Suppressor macrophage (primary cell): ENCODE measurements around the gene CTDNEP1.

Experiments
- DNase-seq, 4 experiments: peaks; one replicate each; pipeline ENCODE4 v3.0.0-alpha.2; 2020 to 2022
- total RNA-seq, 17 experiments: gene quantifications; one replicate each; lab custom pipeline; 2026; ENCODE audit warnings: mixed read lengths in 6 of 17, inconsistent platforms in 3 of 17; lab: John Stamatoyannopoulos, UW

The CTDNEP1 gene
- 5.8 to 58.4 (median 15.8) reads per million in 17 experiments for total RNA-seq

DNA sequence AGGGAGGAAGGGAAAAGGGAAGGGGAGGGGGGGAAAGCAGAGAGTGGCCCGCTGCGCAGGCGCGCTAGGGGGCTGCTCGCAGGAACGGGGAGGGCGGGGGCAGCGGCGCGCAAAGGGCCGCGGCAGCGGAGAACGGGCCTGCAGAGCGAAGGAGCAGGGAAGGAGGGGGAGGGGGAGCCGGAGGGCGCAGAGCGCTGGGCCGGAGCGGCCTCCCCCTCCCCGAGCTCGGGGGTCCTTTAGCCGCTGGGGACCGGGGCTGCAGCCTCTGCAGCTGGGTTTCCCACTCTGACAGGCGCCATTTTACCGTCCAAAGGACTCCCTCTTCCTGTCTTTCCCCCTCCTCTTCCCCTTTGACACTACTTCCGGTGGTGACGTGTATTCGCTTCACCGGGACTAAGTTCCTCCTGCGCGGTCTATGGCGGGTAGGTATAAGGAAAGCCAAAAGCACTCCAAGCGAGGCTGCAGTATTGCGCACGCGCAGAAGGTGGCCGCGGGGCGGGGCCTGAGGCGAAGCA, at the start of gene CTDNEP1:
CTDNEP1 (minus strand) TSS at position 74 of the 515 bp plus-strand sequence. CDS start 438 bp downstream, outside the sequence.
- peak; percentile 99 to 100 (median 100) for DNase-seq

DNA sequence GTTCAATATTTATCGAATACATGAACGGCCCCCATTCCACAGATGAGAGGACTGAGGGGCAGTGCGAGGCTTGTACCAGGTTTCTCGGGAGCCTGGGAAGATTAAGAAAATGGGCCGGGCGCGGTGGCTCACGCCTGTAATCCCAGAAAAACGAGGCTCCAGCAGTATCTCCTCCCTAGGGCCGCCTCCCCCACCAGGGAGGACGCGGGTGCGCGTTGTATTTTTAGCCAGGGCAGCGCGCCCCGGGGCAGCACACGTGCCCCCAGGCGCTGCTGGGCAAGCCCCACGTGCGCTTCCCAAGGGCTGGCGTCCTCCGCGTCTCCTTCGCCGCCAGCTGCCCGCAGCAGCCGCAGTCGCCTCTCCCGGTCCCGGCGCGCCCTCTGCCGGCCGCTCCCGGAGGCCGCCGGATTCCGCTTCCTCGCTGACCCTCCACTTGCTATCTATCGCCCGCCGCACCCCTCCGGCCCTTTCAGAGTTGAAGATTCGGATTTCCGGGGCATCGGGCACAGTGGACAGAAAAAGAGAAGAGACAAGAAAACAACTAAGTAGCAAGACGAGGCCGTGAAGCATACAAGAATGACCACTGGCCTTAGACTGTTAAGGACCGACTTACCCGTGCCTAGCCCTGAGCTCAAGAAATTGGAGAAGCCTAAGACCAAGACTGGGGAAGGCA, 44.8 kb upstream of the CTDNEP1 start:
- peak; percentile 90 to 95 (median 94) for DNase-seq

DNA sequence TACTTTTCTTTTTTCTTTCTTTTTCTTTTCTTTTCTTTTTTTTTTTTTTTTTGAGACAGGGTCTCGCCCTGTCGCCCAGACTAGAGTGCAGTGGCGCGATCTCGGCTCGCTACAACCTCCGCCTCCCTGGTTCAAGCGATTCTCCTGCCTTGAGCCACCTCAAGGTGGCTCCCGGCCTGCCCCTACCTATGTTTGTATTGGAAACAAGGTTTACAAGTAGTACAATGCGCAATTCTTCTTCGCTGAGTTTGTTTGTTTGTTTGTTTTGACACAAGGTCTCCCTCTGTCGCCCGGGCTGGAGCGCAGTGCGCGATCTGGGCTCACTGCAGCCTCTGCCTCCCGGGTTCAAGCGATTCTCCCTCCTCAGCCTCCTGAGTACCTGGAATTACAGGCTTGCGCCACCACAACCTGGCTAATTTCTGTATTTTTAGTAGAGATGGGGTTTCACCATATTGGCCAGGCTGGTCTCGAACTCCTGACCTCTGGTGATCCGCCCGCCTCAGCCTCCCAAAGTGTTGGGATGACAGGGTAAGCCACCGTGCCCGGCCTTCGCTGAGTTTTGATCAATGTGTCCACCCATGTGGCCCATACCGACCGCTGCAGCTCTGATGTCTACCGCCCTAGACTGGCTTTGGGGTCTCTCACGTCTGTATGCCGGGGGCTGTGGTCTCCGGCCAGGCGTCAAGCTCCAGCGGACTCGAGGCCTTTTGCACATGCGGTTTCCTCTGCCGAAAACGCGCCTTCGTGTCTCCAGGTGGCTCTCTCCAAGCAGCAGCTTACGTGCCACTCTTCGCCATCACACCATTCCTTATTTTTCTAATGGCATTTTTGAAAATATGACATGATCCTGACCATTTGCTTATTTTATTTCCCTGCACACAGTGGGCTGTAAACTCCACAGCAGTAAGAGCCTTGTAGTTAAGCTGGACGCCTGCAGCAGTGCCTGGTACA, 44.0 kb upstream of the CTDNEP1 start:
- DNase-seq: no peak

DNA sequence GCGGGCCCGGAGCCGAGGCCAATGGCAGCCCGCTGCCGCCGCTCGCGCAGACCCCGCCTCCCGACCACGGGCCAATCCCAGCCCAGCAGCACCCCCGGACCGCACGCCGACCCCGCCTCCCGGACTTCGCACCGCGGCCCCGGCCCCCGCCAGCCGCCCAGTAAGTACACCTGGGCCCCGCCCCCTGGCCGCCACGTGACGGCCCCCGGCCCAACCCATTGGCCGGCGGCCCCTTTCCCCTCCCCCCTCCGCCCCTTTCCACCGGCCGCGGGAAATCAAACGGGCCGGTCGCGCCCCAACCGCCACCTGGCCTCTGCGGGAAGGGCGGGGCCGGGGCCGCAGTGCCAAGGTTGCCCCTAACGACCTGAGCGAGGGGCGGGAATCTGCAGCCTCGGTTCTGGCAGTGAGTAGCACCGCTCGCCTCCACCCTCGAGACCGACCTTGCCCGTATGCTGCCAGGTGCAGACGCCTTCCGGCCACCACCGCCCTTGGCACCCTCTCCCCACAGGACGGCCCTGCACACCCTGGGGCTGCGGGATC, 43.1 kb upstream of the CTDNEP1 start, which contains the start of gene YBX2:
YBX2 (minus strand) TSS at position 26 of the 540 bp plus-strand sequence. CDS start 139 bp downstream, outside the sequence.
- DNase-seq: peak; percentile 24 to 66 (median 43)

- DNase-seq: no peak
These were observed 42.5 kb upstream of the CTDNEP1 start for GRCh38 chr17:7293816-7294613.

DNA sequence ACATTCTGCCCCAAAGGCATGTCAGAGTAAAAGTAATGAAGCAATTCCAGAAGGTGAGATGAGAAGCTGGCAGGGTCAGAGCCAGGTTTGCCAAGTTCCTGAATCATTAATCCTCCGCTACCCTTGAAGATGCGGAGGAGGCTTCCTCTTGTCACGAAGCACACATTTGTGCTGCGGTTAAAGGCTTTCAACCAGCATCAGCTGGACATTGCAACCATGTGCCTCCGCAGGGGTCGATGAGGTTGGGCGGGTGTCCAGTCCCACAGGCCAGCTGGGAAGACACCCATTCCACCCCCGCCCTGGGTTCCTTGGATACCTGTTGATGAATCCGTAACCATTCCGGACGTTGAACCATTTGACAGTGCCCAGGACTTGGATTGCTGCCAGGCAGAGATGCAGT, 41.6 kb upstream of the CTDNEP1 start:
- no peak for DNase-seq

DNA sequence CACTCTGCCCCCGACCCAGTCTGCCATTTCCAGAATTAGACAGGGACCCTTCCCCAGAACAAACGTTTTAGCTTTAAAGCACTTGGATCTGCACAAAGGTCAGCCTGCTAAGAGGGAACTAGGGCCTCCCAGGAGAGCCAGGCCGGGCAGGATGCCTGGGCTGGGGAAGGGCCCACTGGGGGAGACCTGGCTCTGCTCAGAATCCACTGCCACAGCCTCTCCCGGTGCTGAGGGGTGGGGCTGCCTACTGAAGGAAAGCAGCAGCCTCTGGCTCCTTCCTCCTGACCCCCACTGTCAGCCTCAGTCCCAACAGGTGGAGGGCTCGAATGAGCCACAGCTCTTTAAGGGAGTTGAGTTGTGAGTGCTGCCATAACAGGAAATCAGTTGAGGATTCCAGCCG, 41.2 kb upstream of the CTDNEP1 start:
- no peak for DNase-seq

DNA sequence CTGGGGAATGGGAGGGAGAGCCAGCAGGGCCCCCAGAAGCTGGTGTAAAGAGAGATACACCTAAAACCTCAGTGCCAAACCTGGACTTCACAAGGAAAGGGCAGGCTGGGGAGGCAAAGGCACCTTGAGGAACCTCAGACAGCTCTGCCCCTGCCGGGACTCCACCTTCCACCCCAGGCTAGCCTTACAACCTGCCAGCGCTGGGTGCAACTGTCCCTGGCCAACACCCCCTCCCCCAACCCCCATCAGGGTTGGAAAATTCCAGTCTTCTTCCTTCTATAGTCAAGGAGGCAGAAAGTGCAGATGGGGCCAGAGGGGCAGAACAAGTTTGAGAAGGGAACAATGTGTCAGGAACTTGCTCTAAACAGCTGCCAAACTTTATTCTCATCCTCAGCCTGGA, 40.7 kb upstream of the CTDNEP1 start:
- DNase-seq: no peak

DNA sequence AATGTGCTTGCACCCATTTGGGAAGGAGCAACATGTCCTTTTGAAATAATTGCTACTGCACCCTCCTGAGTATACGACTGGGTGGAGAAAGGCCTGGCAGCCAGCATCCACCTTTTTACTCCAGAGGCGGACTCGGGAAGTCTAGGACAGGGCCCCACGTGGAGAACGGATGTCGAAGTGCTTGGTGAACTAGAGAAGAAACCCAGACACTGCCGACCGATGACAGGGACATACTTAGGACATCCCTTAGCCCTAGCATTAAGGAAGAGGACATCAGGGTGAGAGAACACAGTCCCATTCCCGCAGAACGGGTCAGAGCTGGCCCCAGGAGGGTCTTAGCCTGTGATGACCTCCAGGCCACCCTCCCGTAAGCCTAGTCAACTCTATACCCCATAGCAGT, 39.2 kb upstream of the CTDNEP1 start:
- no peak for DNase-seq

GRCh38 chr17:7290166-7290565, 38.6 kb upstream of the CTDNEP1 start:
- no peak for DNase-seq

DNA sequence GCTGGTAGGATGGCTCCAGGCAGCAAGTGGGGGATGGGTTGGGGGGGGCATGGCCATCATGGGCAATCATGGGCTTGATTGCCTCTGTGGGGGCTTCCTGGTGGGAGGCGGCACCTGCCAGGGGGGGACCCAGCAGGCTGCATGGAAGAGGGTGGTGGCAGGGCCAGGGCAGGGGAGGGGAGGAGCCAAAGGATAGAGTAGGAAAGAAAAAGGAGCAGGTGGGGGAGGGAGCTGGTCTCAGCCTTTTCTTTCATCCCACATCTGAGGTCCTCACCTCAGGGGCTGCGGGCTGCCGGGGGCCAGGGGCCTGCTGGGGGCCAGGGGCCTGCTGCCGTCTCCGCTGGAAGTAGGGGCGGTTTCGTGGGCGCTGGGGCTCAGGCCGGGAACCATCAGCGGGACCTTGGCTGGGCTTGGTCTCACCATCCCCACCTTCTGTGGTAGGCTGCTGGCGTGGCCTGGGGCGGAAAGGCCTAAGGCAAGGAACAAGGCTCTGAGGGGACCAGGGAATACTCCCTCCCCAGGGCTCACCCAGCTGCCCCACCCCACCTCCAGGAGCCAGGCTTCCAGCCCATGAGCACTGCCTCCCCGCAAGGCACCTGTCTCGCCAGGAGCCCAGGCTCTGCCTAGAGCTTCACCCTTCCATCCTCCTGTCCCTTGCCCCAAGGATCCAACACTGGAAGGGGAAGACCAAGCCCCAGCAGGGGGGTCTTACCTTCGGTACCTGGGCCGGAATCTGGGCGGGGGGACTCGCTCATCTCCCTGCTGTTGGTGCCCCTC, 37.9 kb upstream of the CTDNEP1 start:
- no peak for DNase-seq

GRCh38 chr17:7285679-7286078, 34.1 kb upstream of the CTDNEP1 start:
- no peak for DNase-seq

DNA sequence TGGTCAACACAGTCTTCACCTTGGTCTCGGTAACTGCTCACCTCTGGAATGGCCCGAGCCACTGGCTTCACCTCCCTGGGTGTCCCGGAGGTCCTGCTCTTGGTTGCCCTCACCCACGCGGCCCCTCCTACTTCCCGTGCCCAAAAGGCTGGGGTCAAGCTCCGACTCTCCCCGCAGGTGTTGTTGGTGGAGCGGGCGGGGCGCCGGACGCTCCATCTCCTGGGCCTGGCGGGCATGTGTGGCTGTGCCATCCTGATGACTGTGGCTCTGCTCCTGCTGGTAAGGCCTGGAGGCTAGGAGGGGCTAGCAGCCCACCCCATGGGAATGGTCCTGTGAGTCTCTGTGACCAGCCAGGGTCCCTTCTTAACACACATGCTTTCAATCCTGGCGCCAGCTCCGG, 33.4 kb upstream of the CTDNEP1 start:
- DNase-seq: no peak

GRCh38 chr17:7283471-7284216, 32.1 kb upstream of the CTDNEP1 start:
- DNase-seq: peak; percentile 32 to 55 (median 50)

GRCh38 chr17:7282752-7283321, 31.3 kb upstream of the CTDNEP1 start:
- DNase-seq: peak in 3 of 4 experiments; percentile 36 to 43 (median 41)

DNA sequence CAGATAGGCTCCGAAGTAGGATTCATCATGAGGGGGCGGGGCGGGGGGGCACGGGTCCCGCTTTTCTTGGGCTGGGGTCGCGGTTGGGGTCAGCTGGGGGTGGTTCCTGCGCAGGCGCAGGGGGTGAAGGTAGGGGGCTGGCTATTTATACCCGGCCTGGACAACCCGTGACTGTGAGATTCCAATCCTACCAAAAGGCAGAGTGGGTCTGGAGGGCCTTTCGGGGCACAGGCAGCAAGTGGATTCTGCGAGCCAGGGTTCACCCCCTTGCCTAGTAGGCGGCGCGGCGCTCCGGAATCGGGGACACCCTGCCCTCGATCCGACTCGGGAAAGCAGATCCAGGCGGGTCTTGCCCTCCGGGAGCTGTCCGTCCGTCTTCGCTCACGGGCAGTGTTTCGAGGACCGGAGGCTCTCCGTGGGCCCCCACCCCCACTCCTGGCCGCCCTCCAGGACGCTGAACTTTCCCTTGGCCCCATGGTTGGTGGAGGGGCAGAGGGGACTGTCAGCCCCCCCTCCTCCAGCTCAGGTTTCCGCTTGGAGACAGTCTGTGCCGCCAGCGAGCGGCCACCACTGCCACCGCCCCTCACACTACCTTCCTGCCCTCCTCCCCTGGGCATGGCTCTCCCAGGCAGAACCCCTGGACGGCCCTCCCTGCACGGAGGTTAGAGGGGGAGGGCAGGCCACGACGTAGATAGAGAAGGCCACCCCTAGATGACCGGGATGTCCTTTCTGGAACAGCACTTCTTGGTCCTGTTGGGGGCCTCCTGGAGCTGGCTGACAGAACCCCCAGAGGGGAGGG, 30.6 kb upstream of the CTDNEP1 start:
- DNase-seq: peak in 1 of 4 experiments; percentile 18

DNA sequence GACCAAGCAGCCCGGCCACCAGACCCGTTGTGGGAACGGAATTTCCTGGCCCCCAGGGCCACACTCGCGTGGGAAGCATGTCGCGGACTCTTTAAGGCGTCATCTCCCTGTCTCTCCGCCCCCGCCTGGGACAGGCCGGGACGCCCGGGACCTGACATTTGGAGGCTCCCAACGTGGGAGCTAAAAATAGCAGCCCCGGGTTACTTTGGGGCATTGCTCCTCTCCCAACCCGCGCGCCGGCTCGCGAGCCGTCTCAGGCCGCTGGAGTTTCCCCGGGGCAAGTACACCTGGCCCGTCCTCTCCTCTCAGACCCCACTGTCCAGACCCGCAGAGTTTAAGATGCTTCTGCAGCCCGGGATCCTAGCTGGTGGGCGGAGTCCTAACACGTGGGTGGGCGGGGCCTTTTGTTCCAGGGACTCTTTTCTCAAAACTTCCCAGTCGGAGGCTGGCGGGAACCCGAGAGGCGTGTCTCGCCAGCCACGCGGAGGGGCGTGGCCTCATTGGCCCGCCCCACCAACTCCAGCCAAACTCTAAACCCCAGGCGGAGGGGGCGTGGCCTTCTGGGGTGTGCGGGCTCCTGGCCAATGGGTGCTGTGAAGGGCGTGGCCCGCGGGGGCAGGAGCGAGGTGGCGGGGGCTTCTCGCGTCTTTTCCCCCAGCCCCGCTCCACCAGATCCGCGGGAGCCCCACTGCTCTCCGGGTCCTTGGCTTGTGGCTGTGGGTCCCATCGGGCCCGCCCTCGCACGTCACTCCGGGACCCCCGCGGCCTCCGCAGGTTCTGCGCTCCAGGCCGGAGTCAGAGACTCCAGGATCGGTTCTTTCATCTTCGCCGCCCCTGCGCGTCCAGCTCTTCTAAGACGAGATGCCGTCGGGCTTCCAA, 29.8 kb upstream of the CTDNEP1 start, which contains the start of gene SLC2A4:
SLC2A4 (plus strand) TSS at position 645 of the 879 bp plus-strand sequence; CDS start at position 862, 217 bp downstream.
- peak; percentile 96 to 97 (median 96) for DNase-seq

GRCh38 chr17:7280519-7281073, 29.1 kb upstream of the CTDNEP1 start:
- DNase-seq: peak; percentile 87 to 91 (median 89)
